Uterus (tissue), 2 donors: ENCODE measurements around the gene DMTF1.

Experiments
- POLR2A ChIP-seq, 2 donors: fragments of 450-650 bp; IDR thresholded peaks; one replicate each; pipeline ENCODE4 v1.6.1; 2016; ENCODE audit warnings: antibody characterized with exemption in 2 of 2, mild to moderate bottlenecking in 1 of 2, moderate library complexity in 1 of 2
- TF ChIP-seq, protein P1 (sequence below), 4 experiments: fragments of 200-600 bp in 2 of 4; fragments of 450-650 bp in 2 of 4; sonication (generic) in 2 of 4; IDR thresholded peaks; one replicate each; pipeline ENCODE4 v1.5.1; 2016 to 2019; ENCODE audit warnings: antibody characterized with exemption in 4 of 4, mild to moderate bottlenecking in 2 of 4, moderate library complexity in 1 of 4

GRCh38 chr7:87209295-87209924 lies 57.2 kb downstream of the DMTF1 start:
- TF ChIP-seq, protein P1, sequence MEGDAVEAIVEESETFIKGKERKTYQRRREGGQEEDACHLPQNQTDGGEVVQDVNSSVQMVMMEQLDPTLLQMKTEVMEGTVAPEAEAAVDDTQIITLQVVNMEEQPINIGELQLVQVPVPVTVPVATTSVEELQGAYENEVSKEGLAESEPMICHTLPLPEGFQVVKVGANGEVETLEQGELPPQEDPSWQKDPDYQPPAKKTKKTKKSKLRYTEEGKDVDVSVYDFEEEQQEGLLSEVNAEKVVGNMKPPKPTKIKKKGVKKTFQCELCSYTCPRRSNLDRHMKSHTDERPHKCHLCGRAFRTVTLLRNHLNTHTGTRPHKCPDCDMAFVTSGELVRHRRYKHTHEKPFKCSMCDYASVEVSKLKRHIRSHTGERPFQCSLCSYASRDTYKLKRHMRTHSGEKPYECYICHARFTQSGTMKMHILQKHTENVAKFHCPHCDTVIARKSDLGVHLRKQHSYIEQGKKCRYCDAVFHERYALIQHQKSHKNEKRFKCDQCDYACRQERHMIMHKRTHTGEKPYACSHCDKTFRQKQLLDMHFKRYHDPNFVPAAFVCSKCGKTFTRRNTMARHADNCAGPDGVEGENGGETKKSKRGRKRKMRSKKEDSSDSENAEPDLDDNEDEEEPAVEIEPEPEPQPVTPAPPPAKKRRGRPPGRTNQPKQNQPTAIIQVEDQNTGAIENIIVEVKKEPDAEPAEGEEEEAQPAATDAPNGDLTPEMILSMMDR (IDR thresholded peaks at IDR 0.05) = no peak
- no peak for TF ChIP-seq POLR2A (IDR thresholded peaks at IDR 0.05)
